GM13977 (cell line): ENCODE results near the gene COMT.

Experiments
- DNase-seq: peaks from one replicate; pipeline ENCODE4 v3.0.0; 2012; ENCODE audit warnings: low spot score
- CTCF ChIP-seq: IDR thresholded peaks from 2 replicates; pipeline ENCODE4 v1.5.1; 2012; ENCODE audit warnings: mild to moderate bottlenecking, control low read depth; ENCODE audit not compliant: insufficient read depth; ENCODE audit errors: extremely low read depth, missing control alignments
- in situ Hi-C: fragments of 300-500 bp; cut with MboI; formaldehyde crosslinking; loops from one replicate; pipeline ENCODE4 v1.12.0; 2022; ENCODE audit warnings: low sequenced_read_pairs, low pct_unique_long_range_greater_than_20kb, mixed read lengths, inconsistent platforms; ENCODE audit not compliant: unreplicated experiment

COMT gene

GRCh38 chr22:19897726-19898125, 43.8 kb upstream of the COMT start:
- in situ Hi-C loops, result loop anchor here (10.0 kb wide), 2 partner anchors 93 to 123 kb away; no protein-coding TSS in a partner anchor
- TF ChIP-seq CTCF, result no peak
- no peak for DNase-seq

- in situ Hi-C loops, result loop anchor here (10.0 kb wide), 2 partner anchors 93 to 123 kb away; no protein-coding TSS in a partner anchor
- TF ChIP-seq CTCF, result no peak
- DNase-seq, result no peak
Observed at GRCh38 chr22:19898145-19898544, 43.4 kb upstream of the COMT start.

- in situ Hi-C loops, result loop anchor here (10.0 kb wide), 2 partner anchors 94 to 124 kb away; no protein-coding TSS in a partner anchor
- DNase-seq, result no peak
- TF ChIP-seq CTCF, result no peak
Observed at GRCh38 chr22:19898831-19899567, 42.6 kb upstream of the COMT start.

GRCh38 chr22:19900707-19901436, 40.7 kb upstream of the COMT start:
- TF ChIP-seq CTCF, result no peak
- no peak for DNase-seq
- in situ Hi-C loops, result no loop called here

GRCh38 chr22:19901577-19902244, 39.9 kb upstream of the COMT start:
- in situ Hi-C loops, result no loop called here
- no peak for TF ChIP-seq CTCF
- DNase-seq, result no peak

GRCh38 chr22:19902245-19902715, 39.3 kb upstream of the COMT start:
- in situ Hi-C loops, result no loop called here
- TF ChIP-seq CTCF, result no peak
- DNase-seq, result no peak
